A673 (cell line): ENCODE measurements around the gene NUP93.

Experiments used
- CTCF ChIP-seq: fragments of 300-800, 200-600 bp; sonication (generic); conservative IDR thresholded peaks from 2 replicates; pipeline ENCODE4 v1.5.1; 2017; ENCODE audit warnings: low read depth, mild to moderate bottlenecking, antibody characterized with exemption, low read length, moderate library complexity, mixed read lengths
- EZH2 ChIP-seq: fragments of 200-600 bp; sonication (generic); IDR thresholded peaks from 2 replicates; pipeline ENCODE4 v1.6.1; 2017; ENCODE audit warnings: borderline replicate concordance, low read depth, mild to moderate bottlenecking, mixed read lengths, antibody characterized with exemption, low read length; ENCODE audit not compliant: poor library complexity, severe bottlenecking

DNA sequence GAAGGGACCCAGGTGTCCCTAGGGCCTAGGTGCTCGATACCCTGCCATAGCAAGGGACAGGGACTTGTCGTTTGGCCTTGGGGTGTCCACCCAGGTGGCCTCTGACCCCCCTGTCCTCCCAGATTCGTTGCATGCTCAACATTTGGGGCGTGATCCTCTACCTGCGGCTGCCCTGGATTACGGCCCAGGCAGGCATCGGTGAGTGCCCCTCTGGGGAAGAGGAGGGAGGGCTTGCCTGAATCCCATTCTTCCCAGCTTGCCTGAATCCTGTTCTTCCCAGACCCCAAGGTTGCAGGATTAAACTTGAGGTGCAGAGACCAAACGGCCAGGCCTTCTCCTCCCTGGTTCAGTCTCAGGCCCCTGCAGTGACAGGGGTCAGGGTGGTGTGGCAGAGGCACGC, 138.2 kb downstream of the NUP93 start:
- TF ChIP-seq CTCF (no peak), EZH2 (no peak)
